AG04450 (cell line): ENCODE data around the gene COL12A1. TPM values are rescaled to one million over a fixed set of nuclear protein-coding genes. Genes with fewer than 3 reads are reported as not detected.
A peak's percentile ranks its signal among the peaks of the same experiment; 100 is the strongest.

Experiments
- CTCF ChIA-PET: fragments of 300-600, 350-600 bp; formaldehyde crosslinking; extraction: SDS; loops from one replicate; lab custom pipeline; 2022; ENCODE audit warnings: antibody characterized with exemption, inconsistent platforms; lab: Charles Lee
- POLR2A ChIA-PET: fragments of 350-600 bp; formaldehyde crosslinking; extraction: SDS; loops from one replicate; lab custom pipeline; 2021; ENCODE audit warnings: antibody characterized with exemption, inconsistent platforms; lab: Yijun Ruan, JAX
- DNase-seq: peaks from one replicate; pipeline ENCODE4 v3.0.0-alpha.2; 2011; ENCODE audit warnings: low read depth, low spot score
- H3K27ac ChIP-seq: one replicate; pipeline ENCODE4 v1.5.1; 2012; ENCODE audit warnings: low read depth, low read length, control low read depth
- H3K27me3 ChIP-seq: one replicate; pipeline ENCODE4 v1.6.0; 2012; ENCODE audit warnings: low read length; ENCODE audit not compliant: control insufficient read depth, insufficient read depth
- H3K4me3 ChIP-seq: 2 replicates; pipeline ENCODE4 v1.5.1; 2011; ENCODE audit warnings: mild to moderate bottlenecking, low read depth, low read length, control low read depth
- H3K9me3 ChIP-seq: 2 replicates; pipeline ENCODE4 v1.5.1; 2012; ENCODE audit warnings: low read length; ENCODE audit not compliant: control insufficient read depth, insufficient read depth
- polyA minus RNA-seq: library from RNA; depleted of rRNA, polyadenylated mRNA; stranded (reverse); fragments of >200 nt; gene quantifications from 2 replicates; pipeline ENCODE4 v1.2.3, GENCODE V29; 2011; rRNA and poly(A)+ RNA removed
- polyA plus RNA-seq: library from polyadenylated mRNA; depleted of rRNA; stranded (reverse); fragments of >200 nt; gene quantifications from 2 replicates; pipeline ENCODE4 v1.2.3, GENCODE V29; 2011; rRNA removed
- TF ChIP-seq, protein P1 (sequence below): IDR thresholded peaks from 2 replicates; pipeline ENCODE4 v1.5.1; 2011; ENCODE audit warnings: low read depth, low read length, control low read depth, inconsistent platforms

Gene COL12A1
- polyA plus RNA-seq = 1,042 and 1,109 TPM in 2 replicates
- 2,400 and 3,040 TPM in 2 replicates for polyA minus RNA-seq

DNA sequence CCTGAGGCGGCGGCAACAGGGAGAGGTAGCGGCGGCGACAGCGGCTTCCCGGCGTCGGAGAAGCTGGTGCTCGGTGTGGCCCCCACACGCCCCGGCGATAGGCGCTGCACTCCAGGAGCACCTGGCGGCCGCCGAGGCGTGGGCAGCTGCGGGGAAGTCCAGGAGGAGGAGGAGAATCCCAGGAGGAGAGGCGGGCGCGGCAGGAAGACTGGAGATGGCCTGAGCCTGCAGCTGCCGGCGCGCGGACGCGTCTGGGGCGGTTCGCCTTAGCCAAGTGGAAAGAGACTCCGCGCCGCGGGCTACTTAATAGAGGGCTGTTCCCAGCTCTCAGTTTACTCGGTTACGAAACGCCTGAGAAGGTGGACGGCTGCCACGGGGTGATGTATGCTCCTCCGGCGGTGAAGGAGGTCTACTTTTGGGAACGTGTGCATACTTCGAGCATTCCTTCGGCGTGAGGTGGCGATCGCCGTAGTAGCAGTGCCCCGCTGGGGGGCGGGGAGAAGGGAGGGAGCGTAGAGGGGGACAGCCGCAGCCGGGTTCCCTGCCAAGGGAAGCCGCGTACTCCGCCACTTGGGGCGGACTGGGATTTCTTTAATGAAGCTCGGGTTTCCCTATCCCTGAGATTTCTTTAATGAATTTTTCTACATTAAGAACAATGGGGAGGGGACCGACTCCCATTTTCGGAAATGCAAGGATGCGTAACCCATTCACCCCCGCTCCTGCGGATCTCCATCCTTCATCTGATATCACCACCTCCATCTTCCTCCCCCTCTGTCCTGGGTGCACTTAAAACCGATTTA, at the start of gene COL12A1:
Gene COL12A1 (minus strand): TSS at position 278 of the 800 bp plus-strand sequence. CDS start 3,261 bp downstream, outside the sequence.
- TF ChIP-seq, protein P1, sequence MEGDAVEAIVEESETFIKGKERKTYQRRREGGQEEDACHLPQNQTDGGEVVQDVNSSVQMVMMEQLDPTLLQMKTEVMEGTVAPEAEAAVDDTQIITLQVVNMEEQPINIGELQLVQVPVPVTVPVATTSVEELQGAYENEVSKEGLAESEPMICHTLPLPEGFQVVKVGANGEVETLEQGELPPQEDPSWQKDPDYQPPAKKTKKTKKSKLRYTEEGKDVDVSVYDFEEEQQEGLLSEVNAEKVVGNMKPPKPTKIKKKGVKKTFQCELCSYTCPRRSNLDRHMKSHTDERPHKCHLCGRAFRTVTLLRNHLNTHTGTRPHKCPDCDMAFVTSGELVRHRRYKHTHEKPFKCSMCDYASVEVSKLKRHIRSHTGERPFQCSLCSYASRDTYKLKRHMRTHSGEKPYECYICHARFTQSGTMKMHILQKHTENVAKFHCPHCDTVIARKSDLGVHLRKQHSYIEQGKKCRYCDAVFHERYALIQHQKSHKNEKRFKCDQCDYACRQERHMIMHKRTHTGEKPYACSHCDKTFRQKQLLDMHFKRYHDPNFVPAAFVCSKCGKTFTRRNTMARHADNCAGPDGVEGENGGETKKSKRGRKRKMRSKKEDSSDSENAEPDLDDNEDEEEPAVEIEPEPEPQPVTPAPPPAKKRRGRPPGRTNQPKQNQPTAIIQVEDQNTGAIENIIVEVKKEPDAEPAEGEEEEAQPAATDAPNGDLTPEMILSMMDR = peak; percentile 33
- CTCF ChIA-PET = interaction anchor here (1.5 to 6.0 kb wide), 4 partner anchors 798 to 1236 kb away, joined by 3 to 71 read pairs (median 9); no protein-coding TSS in a partner anchor
- no peaks in the 10 kb centered on the region for H3K27me3 ChIP-seq
- peak within 1 kb of the TSS; percentile 99 for H3K27ac ChIP-seq
- POLR2A ChIA-PET = interaction anchor here (0.5 to 1.6 kb wide), 14 partner anchors 20 to 1686 kb away, joined by 3 to 9 read pairs (median 4); partner anchors contain the start of genes COX7A2 and SLC17A5
- peak; percentile 99 for DNase-seq
- peak within 1 kb of the TSS; percentile 97 for H3K4me3 ChIP-seq
- no peaks in the 10 kb centered on the region; the same call in 1 of the 2 replicates for H3K9me3 ChIP-seq

DNA sequence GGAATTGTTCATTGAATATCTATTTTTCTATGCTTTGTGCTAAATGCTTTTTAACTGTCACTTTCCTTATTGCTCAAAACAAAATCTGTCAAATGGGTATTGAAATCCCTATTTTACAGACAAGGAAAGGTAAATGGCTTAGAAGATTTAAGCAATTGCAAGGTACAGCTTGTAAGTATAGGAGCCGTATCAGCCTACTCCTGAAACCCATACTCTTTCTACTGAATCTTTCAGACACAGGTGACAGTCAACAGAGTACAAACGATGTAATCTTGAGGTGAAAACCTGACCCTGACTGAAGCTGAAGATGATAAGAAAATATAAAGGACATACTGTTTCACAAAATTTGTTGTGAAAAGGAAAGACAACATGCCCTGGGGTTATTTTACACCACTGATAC, 44.7 kb upstream of the COL12A1 start:
- CTCF ChIA-PET = interaction anchor here (1.4 to 1.6 kb wide), 2 partner anchors 17 to 296 kb away, joined by 3 to 12 read pairs; no protein-coding TSS in a partner anchor

DNA sequence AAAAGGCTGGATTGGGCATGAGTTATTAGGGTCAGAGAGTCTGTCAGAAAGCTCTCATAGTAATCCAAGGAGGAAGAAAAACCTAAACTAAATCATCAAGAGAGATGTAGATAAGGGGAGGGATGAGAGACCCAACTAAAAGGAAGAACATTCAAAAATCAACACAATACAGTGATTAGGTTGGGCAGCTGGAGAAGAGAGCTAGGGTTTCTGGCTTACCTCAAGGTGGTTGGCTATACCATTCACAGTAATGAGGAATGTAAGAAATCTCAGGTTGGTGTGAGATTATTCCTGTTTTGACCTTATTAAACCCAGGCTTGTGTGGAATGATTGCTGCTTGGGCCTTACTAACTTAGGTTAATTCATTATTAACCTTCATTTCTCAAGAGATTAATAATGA, 44.0 kb upstream of the COL12A1 start:
- H3K27me3 ChIP-seq = no peaks in the 10 kb centered on the region
- POLR2A ChIA-PET = no interaction called here
- no peak overlapping the region for H3K4me3 ChIP-seq
- no peak overlapping the region for H3K27ac ChIP-seq
- CTCF ChIA-PET = interaction anchor here (1.6 kb wide), 1 partner anchor 17 kb away, joined by 12 read pairs; no protein-coding TSS in a partner anchor
- H3K9me3 ChIP-seq = no peaks in the 10 kb centered on the region
- DNase-seq = no peak
- TF ChIP-seq, protein P1 = no peak

More for the DNA sequence above, 44.7 kb upstream of the COL12A1 start:
- Histone ChIP-seq H3K27me3 (no peaks in the 10 kb centered on the region), H3K4me3 (no peak overlapping the region), H3K9me3 (no peaks in the 10 kb centered on the region), H3K27ac (no peak overlapping the region)
- POLR2A ChIA-PET = no interaction called here
- TF ChIP-seq, protein P1 = no peak
- no peak for DNase-seq

DNA sequence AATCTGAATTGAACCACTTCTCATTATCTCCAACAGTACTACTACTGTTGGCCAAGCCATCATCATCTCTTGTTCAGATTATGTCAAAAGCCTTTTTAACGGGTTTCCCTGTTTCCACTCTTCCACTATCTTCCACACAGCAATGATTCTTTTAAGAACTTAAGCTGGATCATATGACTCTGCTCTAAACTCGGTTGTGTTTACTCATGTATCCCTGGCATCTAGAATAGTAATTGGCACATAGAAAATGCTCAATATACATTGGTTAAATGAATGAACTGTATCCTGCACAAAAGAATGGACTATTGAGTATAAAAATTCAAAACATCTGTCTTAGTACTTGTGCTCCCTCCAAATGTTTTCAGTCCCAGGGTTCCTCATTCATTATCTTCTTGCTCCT, 40.5 kb upstream of the COL12A1 start:
- Histone ChIP-seq H3K4me3 (no peak overlapping the region), H3K27ac (no peak overlapping the region), H3K9me3 (no peaks in the 10 kb centered on the region), H3K27me3 (no peaks in the 10 kb centered on the region)
- no peak for DNase-seq
- ChIA-PET CTCF (no interaction called here), POLR2A (no interaction called here)
- TF ChIP-seq, protein P1 = no peak
